Esophagus muscularis mucosa (tissue), 4 donors: ENCODE results near the gene MARCHF2. TPM values are rescaled to one million over a fixed set of nuclear protein-coding genes. Genes with fewer than 3 reads are reported as not detected.

Experiments used
- DNase-seq: peaks from one replicate; pipeline ENCODE4 v3.0.0-alpha.2; 2017; ENCODE audit errors: extremely low spot score
- H3K27ac ChIP-seq, 4 donors: fragments of 200-600 bp; sonication (generic); replicated peaks in 1 of 4; 1 replicate in 3 of 4; 2 replicates in 1 of 4; pipeline ENCODE4 v1.5.1; 2016 to 2019; ENCODE audit warnings: mild to moderate bottlenecking in 1 of 4
- H3K27me3 ChIP-seq, 4 donors: fragments of 200-600 bp; sonication (generic); one replicate each; pipeline versions ENCODE4 v1.5.1 to v1.6.0; 2016 to 2019
- H3K36me3 ChIP-seq, 4 donors: fragments of 200-600 bp; sonication (generic); one replicate each; pipeline ENCODE4 v1.5.1; 2016 to 2019
- H3K4me1 ChIP-seq, 4 donors: fragments of 200-600 bp; sonication (generic); one replicate each; pipeline ENCODE4 v1.5.1; 2016 to 2019
- H3K4me3 ChIP-seq, 4 donors: fragments of 200-600 bp; sonication (generic); 1 replicate in 2 of 4; 2 replicates in 2 of 4; pipeline ENCODE4 v1.5.1; 2016 to 2019; ENCODE audit warnings: mild to moderate bottlenecking in 4 of 4, moderate library complexity in 1 of 4
- H3K9me3 ChIP-seq, 4 donors: fragments of 200-600 bp; sonication (generic); 1 replicate in 3 of 4; 2 replicates in 1 of 4; pipeline ENCODE4 v1.5.1; 2016 to 2019
- EP300 ChIP-seq: sonication (generic); formaldehyde crosslinking; IDR thresholded peaks from one replicate; pipeline ENCODE4 v1.6.1; 2017; ENCODE audit warnings: antibody characterized with exemption
- POLR2A ChIP-seq: fragments of 450-650 bp; IDR thresholded peaks from one replicate; pipeline ENCODE4 v1.6.1; 2017; ENCODE audit warnings: antibody characterized with exemption, moderate library complexity, mild to moderate bottlenecking, low read depth
- POLR2AphosphoS5 ChIP-seq, 2 donors: sonication (generic); formaldehyde crosslinking; IDR thresholded peaks; one replicate each; pipeline ENCODE4 v1.6.1; 2017; ENCODE audit warnings: antibody characterized with exemption in 2 of 2
- WGBS: methylation state at CpG from one replicate; pipeline ENCODE4 v1.1.5; 2018; 5-methylcytosine and 5-hydroxymethylcytosine counted together
- intact Hi-C: fragments of 100-400 bp; cut with DNase I; formaldehyde crosslinking; loops from one replicate; pipeline ENCODE4 v1.15.1; 2023
- total RNA-seq, 4 donors: library from RNA; depleted of rRNA; stranded (reverse); fragments of >200 nt; gene quantifications; one replicate each; pipeline versions ENCODE4 v1.1.0 to v1.2.1, GENCODE V29; 2016
- TF ChIP-seq, protein P1 (sequence below), 3 experiments: fragments of 200-600 bp in 2 of 3; fragments of 450-650 bp in 1 of 3; sonication (generic) in 2 of 3; IDR thresholded peaks; one replicate each; pipeline ENCODE4 v1.5.1; 2017 to 2019; ENCODE audit warnings: antibody characterized with exemption in 3 of 3, mild to moderate bottlenecking in 2 of 3, moderate library complexity in 1 of 3

MARCHF2 gene
- total RNA-seq, 4 donors from 2014 or later: 227 to 286 (median 247) TPM

GRCh38 chr19:8460516-8461298 is 47.6 kb downstream of the MARCHF2 start:
- peaks cover 72 to 81% (median 76%) of the 10 kb centered on the region in 4 donors for H3K4me1 ChIP-seq
- H3K27ac ChIP-seq: peak overlapping the region; percentile 64 to 73 (median 68)
- H3K9me3 ChIP-seq: no peaks in the 10 kb centered on the region
- intact Hi-C loops: no loop called here
- WGBS: 59% methylated on average over 7 of the region's 7 CpGs
- TF ChIP-seq, protein P1, sequence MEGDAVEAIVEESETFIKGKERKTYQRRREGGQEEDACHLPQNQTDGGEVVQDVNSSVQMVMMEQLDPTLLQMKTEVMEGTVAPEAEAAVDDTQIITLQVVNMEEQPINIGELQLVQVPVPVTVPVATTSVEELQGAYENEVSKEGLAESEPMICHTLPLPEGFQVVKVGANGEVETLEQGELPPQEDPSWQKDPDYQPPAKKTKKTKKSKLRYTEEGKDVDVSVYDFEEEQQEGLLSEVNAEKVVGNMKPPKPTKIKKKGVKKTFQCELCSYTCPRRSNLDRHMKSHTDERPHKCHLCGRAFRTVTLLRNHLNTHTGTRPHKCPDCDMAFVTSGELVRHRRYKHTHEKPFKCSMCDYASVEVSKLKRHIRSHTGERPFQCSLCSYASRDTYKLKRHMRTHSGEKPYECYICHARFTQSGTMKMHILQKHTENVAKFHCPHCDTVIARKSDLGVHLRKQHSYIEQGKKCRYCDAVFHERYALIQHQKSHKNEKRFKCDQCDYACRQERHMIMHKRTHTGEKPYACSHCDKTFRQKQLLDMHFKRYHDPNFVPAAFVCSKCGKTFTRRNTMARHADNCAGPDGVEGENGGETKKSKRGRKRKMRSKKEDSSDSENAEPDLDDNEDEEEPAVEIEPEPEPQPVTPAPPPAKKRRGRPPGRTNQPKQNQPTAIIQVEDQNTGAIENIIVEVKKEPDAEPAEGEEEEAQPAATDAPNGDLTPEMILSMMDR (IDR thresholded peaks at IDR 0.05): no peak
- DNase-seq: no peak
- peak overlapping the region in 1 of 4 donors; percentile 25 for H3K4me3 ChIP-seq
- H3K36me3 ChIP-seq: peaks cover 22 to 52% (median 33%) of the 10 kb centered on the region in 4 donors
- H3K27me3 ChIP-seq: no peaks in the 10 kb centered on the region

- TF ChIP-seq POLR2A (no peak), EP300 (no peak), POLR2AphosphoS5 (IDR thresholded peaks at IDR 0.05) (no peak)
- TF ChIP-seq, protein P1 (IDR thresholded peaks at IDR 0.05): no peak
- Histone ChIP-seq H3K36me3 (peaks cover 26 to 52% (median 36%) of the 10 kb centered on the region in 4 donors), H3K27me3 (no peaks in the 10 kb centered on the region), H3K4me3 (no peak overlapping the region), H3K9me3 (no peaks in the 10 kb centered on the region), H3K4me1 (peaks cover 66 to 74% (median 70%) of the 10 kb centered on the region in 4 donors), H3K27ac (peak overlapping the region in 3 of 4 donors; percentile 65 to 73 (median 72))
- intact Hi-C loops: no loop called here
- WGBS: 75% methylated on average over 4 of the region's 4 CpGs
- DNase-seq: no peak
These were observed 48.3 kb downstream of the MARCHF2 start for GRCh38 chr19:8461376-8461775.

- peak overlapping the region in 2 of 4 donors; percentile 65 to 73 for H3K27ac ChIP-seq
- TF ChIP-seq POLR2A: no peak
- TF ChIP-seq, protein P1 (IDR thresholded peaks at IDR 0.05): no peak
- TF ChIP-seq EP300: no peak
- no peak for TF ChIP-seq POLR2AphosphoS5 (IDR thresholded peaks at IDR 0.05)
These were observed 48.8 kb downstream of the MARCHF2 start for GRCh38 chr19:8461891-8462290.

GRCh38 chr19:8462571-8462970 is 49.5 kb downstream of the MARCHF2 start:
- intact Hi-C loops: no loop called here
- no peak for DNase-seq
- TF ChIP-seq POLR2A (no peak), POLR2AphosphoS5 (IDR thresholded peaks at IDR 0.05) (no peak), EP300 (no peak)
- TF ChIP-seq, protein P1 (IDR thresholded peaks at IDR 0.05): no peak
- no peak overlapping the region for H3K4me3 ChIP-seq
- no peaks in the 10 kb centered on the region for H3K9me3 ChIP-seq
- H3K4me1 ChIP-seq: peaks cover 54 to 62% (median 58%) of the 10 kb centered on the region in 4 donors
- no peaks in the 10 kb centered on the region for H3K27me3 ChIP-seq
- WGBS: 78% methylated on average over 5 of the region's 5 CpGs
- no peak overlapping the region for H3K27ac ChIP-seq
- peaks cover 38 to 54% (median 41%) of the 10 kb centered on the region in 4 donors for H3K36me3 ChIP-seq

More at GRCh38 chr19:8461891-8462290, 48.8 kb downstream of the MARCHF2 start:
- 94% methylated on average over 14 of the region's 14 CpGs for WGBS
- Histone ChIP-seq H3K4me1 (peaks cover 60 to 69% (median 65%) of the 10 kb centered on the region in 4 donors), H3K9me3 (no peaks in the 10 kb centered on the region), H3K4me3 (no peak overlapping the region), H3K27me3 (no peaks in the 10 kb centered on the region), H3K36me3 (peaks cover 32 to 52% (median 39%) of the 10 kb centered on the region in 4 donors)
- intact Hi-C loops: no loop called here
- no peak for DNase-seq
